Neural cell (in vitro differentiated cells): ENCODE data around the gene IL13RA1. TPM values are rescaled to one million over a fixed set of nuclear protein-coding genes. Genes with fewer than 3 reads are reported as not detected.
"Not testable (repeated sequence)": the region's sequence is repeated elsewhere in the genome, so short reads cannot be mapped to it uniquely, and the experiment has no call there.

Experiments used
- H2AFZ ChIP-seq: fragments of 200-600, 300-800 bp; sonication (generic), shearing (Covaris generic); 2 replicates; pipeline ENCODE4 v1.6.0; 2014; ENCODE audit warnings: low read depth, mild to moderate bottlenecking, antibody characterized with exemption, low read length, moderate library complexity
- H3F3A ChIP-seq: fragments of 200-600 bp; shearing (Covaris generic); 2 replicates; pipeline ENCODE4 v1.6.1; 2016; ENCODE audit warnings: mild to moderate bottlenecking, moderate library complexity, mixed read lengths, antibody characterized with exemption, low read length; ENCODE audit not compliant: insufficient read depth, poor library complexity, severe bottlenecking
- H3K27ac ChIP-seq: fragments of 200-600, 300-800 bp; sonication (generic), shearing (Covaris generic); 2 replicates; pipeline ENCODE4 v1.5.1; 2014; ENCODE audit warnings: mild to moderate bottlenecking, low read length, moderate library complexity
- H3K27me3 ChIP-seq: fragments of 300-800, 200-600 bp; sonication (generic), shearing (Covaris generic); 2 replicates; pipeline ENCODE4 v1.6.0; 2014; ENCODE audit warnings: mild to moderate bottlenecking, low read depth, low read length, moderate library complexity; ENCODE audit not compliant: insufficient read depth
- H3K36me3 ChIP-seq: fragments of 300-800, 200-600 bp; sonication (generic), shearing (Covaris generic); 2 replicates; pipeline ENCODE4 v1.5.1; 2014; ENCODE audit warnings: mild to moderate bottlenecking, antibody characterized with exemption, low read length, moderate library complexity; ENCODE audit not compliant: insufficient read depth
- H3K4me2 ChIP-seq: fragments of 300-800, 200-600 bp; sonication (generic), shearing (Covaris generic); 2 replicates; pipeline ENCODE4 v1.6.0; 2014; ENCODE audit warnings: mild to moderate bottlenecking, low read length
- H3K4me3 ChIP-seq: fragments of 300-800, 200-600 bp; sonication (generic), shearing (Covaris generic); 2 replicates; pipeline ENCODE4 v1.5.1; 2014; ENCODE audit warnings: mild to moderate bottlenecking, low read length, moderate library complexity
- H3K79me2 ChIP-seq: fragments of 200-600 bp; shearing (Covaris generic); replicated peaks from 2 replicates; pipeline ENCODE4 v1.6.0; 2014; ENCODE audit warnings: mild to moderate bottlenecking, low read length, moderate library complexity; ENCODE audit not compliant: insufficient read depth
- H3K9ac ChIP-seq: fragments of 300-800, 200-600 bp; sonication (generic), shearing (Covaris generic); 2 replicates; pipeline ENCODE4 v1.6.1; 2016; ENCODE audit warnings: mild to moderate bottlenecking, low read length, mixed read lengths
- H3K9me2 ChIP-seq: fragments of 200-600 bp; shearing (Covaris generic); 2 replicates; pipeline ENCODE4 v1.6.1; 2016; ENCODE audit warnings: mild to moderate bottlenecking, low read length, mixed read lengths; ENCODE audit not compliant: insufficient read depth
- H3K9me3 ChIP-seq: fragments of 200-600, 300-800 bp; sonication (generic), shearing (Covaris generic); 2 replicates; pipeline ENCODE4 v1.6.1; 2016; ENCODE audit warnings: mild to moderate bottlenecking, mixed run types, low read length, moderate library complexity, mixed read lengths
- H4K20me1 ChIP-seq: fragments of 200-600 bp; shearing (Covaris generic); 2 replicates; pipeline ENCODE4 v1.6.1; 2016; ENCODE audit warnings: mild to moderate bottlenecking, mixed run types; ENCODE audit not compliant: insufficient read depth
- CTCF ChIP-seq: fragments of 450-650 bp; IDR thresholded peaks from 2 replicates; pipeline ENCODE4 v1.5.1; 2014; ENCODE audit warnings: antibody characterized with exemption, mild to moderate bottlenecking, moderate library complexity; ENCODE audit not compliant: poor library complexity, severe bottlenecking
- EP300 ChIP-seq: fragments of 450-650 bp; conservative IDR thresholded peaks from 2 replicates; pipeline ENCODE4 v1.6.1; 2014; ENCODE audit warnings: antibody characterized with exemption, mild to moderate bottlenecking, moderate library complexity; ENCODE audit not compliant: poor library complexity, severe bottlenecking
- EZH2 ChIP-seq: fragments of 200-600, 300-800 bp; shearing (Covaris generic), sonication (generic); IDR thresholded peaks from 2 replicates; pipeline ENCODE4 v1.6.1; 2014; ENCODE audit warnings: antibody characterized with exemption, low read length, borderline replicate concordance, mild to moderate bottlenecking; ENCODE audit not compliant: insufficient read depth, poor library complexity, severe bottlenecking
- MXI1 ChIP-seq: fragments of 450-650 bp; conservative IDR thresholded peaks from 2 replicates; pipeline ENCODE4 v1.6.1; 2014; ENCODE audit warnings: antibody characterized with exemption, mild to moderate bottlenecking; ENCODE audit not compliant: poor library complexity, severe bottlenecking
- POLR2AphosphoS5 ChIP-seq: IDR thresholded peaks from 2 replicates; pipeline ENCODE4 v1.6.1; 2012
- RAD21 ChIP-seq: fragments of 450-650 bp; conservative IDR thresholded peaks from 2 replicates; pipeline ENCODE4 v1.6.1; 2014; ENCODE audit warnings: antibody characterized with exemption, mild to moderate bottlenecking, moderate library complexity
- REST ChIP-seq: IDR thresholded peaks from 2 replicates; pipeline ENCODE4 v1.6.1; 2012; ENCODE audit warnings: borderline replicate concordance
- SMC3 ChIP-seq: fragments of 450-650 bp; conservative IDR thresholded peaks from 2 replicates; pipeline ENCODE4 v1.6.1; 2014; ENCODE audit warnings: antibody characterized with exemption, mild to moderate bottlenecking, moderate library complexity; ENCODE audit not compliant: poor library complexity
- TAF1 ChIP-seq: IDR thresholded peaks from 2 replicates; pipeline ENCODE4 v1.6.1; 2012; ENCODE audit warnings: low read depth
- polyA plus RNA-seq: library from polyadenylated mRNA; depleted of rRNA; stranded (reverse); fragments of >200 nt; gene quantifications from 2 replicates; pipeline ENCODE4 v1.2.3, GENCODE V29; 2014

Gene IL13RA1
- polyA plus RNA-seq, 1 donor from 2014 or later, result 0.30 TPM

GRCh38 chrX:118706681-118707080 lies 20.7 kb upstream of the IL13RA1 start (continued):
- no peak for TF ChIP-seq CTCF

GRCh38 chrX:118714521-118714920 lies 12.9 kb upstream of the IL13RA1 start:
- H3K9me3 ChIP-seq, result no peaks in the 10 kb centered on the region
- H3K4me3 ChIP-seq, result no peak overlapping the region
- H3K9ac ChIP-seq, result no peak overlapping the region
- no peaks in the 10 kb centered on the region for H3K27me3 ChIP-seq
- no peak for TF ChIP-seq REST
- no peak for TF ChIP-seq MXI1
- TF ChIP-seq SMC3, result no peak
- no peak for TF ChIP-seq POLR2AphosphoS5
- no peak for TF ChIP-seq TAF1
- TF ChIP-seq EP300, result no peak
- no peak for TF ChIP-seq RAD21
- no peak for TF ChIP-seq EZH2
- no peak for TF ChIP-seq CTCF
- H3K9me2 ChIP-seq, result no peaks in the 10 kb centered on the region
- no peak overlapping the region for H3K4me2 ChIP-seq
- H4K20me1 ChIP-seq, result no peaks in the 10 kb centered on the region
- H3K27ac ChIP-seq, result no peak overlapping the region
- H2AFZ ChIP-seq, result no peak overlapping the region
- H3K36me3 ChIP-seq, result no peaks in the 10 kb centered on the region
- H3F3A ChIP-seq, result no peaks in the 10 kb centered on the region
- no peaks in the 10 kb centered on the region for H3K79me2 ChIP-seq

GRCh38 chrX:118715917-118716316 lies 11.5 kb upstream of the IL13RA1 start:
- H3K9me2 ChIP-seq, H3K4me2 ChIP-seq, H3K9me3 ChIP-seq, H3K36me3 ChIP-seq, H2AFZ ChIP-seq, H3K27ac ChIP-seq, H3K79me2 ChIP-seq, H4K20me1 ChIP-seq, H3F3A ChIP-seq, H3K27me3 ChIP-seq, H3K9ac ChIP-seq, H3K4me3 ChIP-seq: not testable (repeated sequence)

- H3K9ac ChIP-seq, H2AFZ ChIP-seq, H3K36me3 ChIP-seq, H3F3A ChIP-seq, H3K27me3 ChIP-seq, H3K79me2 ChIP-seq, H3K27ac ChIP-seq, H3K4me2 ChIP-seq, H4K20me1 ChIP-seq, H3K9me3 ChIP-seq, H3K9me2 ChIP-seq, H3K4me3 ChIP-seq: not testable (repeated sequence)
These were observed 10.6 kb upstream of the IL13RA1 start for GRCh38 chrX:118716833-118717232.
